ENCODE data around the gene ABCA4. TPM values are rescaled to one million over a fixed set of nuclear protein-coding genes. Genes with fewer than 3 reads are reported as not detected.

The ABCA4 gene
- total and polyA plus RNA-seq, 4 donors = 0.08 to 0.63 (median 0.21) TPM

DNA sequence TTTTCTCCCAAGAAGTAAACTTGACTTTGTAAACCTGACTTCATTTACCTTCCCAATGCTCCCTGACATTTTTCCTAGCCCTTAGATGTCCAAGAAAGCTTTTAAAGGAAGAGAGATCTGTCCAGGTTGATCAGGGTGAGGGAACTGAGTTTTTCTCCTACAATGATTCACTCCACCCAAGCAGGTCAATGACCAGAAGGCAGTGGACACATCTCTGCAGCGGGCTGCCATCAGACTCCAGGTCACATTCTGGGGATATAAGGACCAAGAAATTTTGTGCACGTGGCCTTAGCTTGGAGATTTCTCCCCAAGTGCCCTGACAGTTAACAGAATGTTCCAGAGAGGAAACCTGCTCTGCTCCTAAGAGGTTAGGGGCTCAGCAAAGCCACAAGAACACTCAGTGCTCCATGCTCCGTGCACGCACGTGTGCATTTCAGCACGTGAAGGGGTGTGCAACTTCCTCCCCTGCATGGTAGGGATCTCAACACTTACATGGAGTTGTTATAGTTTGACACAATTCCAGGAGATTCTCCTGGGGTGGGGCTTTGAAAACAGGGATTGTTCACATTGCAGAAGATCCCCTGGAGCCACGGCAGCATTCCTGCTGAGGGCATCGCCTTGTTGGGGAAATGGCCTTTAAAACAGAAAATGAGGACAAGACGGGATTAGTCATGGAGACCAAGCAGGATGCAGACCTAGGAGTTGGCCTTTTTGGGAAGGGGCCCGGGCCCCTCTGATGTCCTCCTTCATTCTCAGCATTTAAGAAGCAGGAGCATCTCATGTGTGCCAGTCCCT lies 9.8 kb downstream of the ABCA4 start:
- DNase-seq (no peak), ATAC-seq (ENCODE audit: low FRiP score) (no peak)
- H3K27me3 ChIP-seq (ENCODE audit: control insufficient read depth in 1 of 2, insufficient read depth in 2 of 2, low read length in 1 of 2) = no peaks in the 10 kb centered on the region
- intact Hi-C loops (cut with DNase I) = no loop called here
- H3K4me1 ChIP-seq (ENCODE audit: control insufficient read depth in 1 of 2, insufficient read depth in 2 of 2, low read length in 2 of 2) = no peaks in the 10 kb centered on the region
- no peaks in the 10 kb centered on the region for H3K36me3 ChIP-seq (ENCODE audit: control insufficient read depth in 1 of 2, insufficient read depth in 2 of 2, low read length in 1 of 2)
- WGBS, 2 donors = 91 to 94% methylated on average over 10 of the region's 10 CpGs
- no peaks in the 10 kb centered on the region for H3K9me3 ChIP-seq (ENCODE audit: control insufficient read depth, low read length)
- no peak overlapping the region for H3K27ac ChIP-seq (ENCODE audit: low read depth in 1 of 2, low read length in 2 of 2)
- no peak overlapping the region for H3K4me3 ChIP-seq (ENCODE audit: low read length in 2 of 2)

- H3K27me3 ChIP-seq (ENCODE audit: control insufficient read depth in 1 of 2, insufficient read depth in 2 of 2, low read length in 1 of 2) = no peaks in the 10 kb centered on the region
- no peaks in the 10 kb centered on the region for H3K36me3 ChIP-seq (ENCODE audit: control insufficient read depth in 1 of 2, insufficient read depth in 2 of 2, low read length in 1 of 2)
- H3K4me1 ChIP-seq (ENCODE audit: control insufficient read depth in 1 of 2, insufficient read depth in 2 of 2, low read length in 2 of 2) = no peaks in the 10 kb centered on the region
- ATAC-seq (ENCODE audit: low FRiP score) (no peak), DNase-seq (no peak)
- intact Hi-C loops (cut with DNase I) = no loop called here
- no peaks in the 10 kb centered on the region for H3K9me3 ChIP-seq (ENCODE audit: control insufficient read depth, low read length)
- WGBS, 2 donors = 90 to 93% methylated on average over 4 of the region's 4 CpGs
- H3K4me3 ChIP-seq (ENCODE audit: low read length in 2 of 2) = no peak overlapping the region
- H3K27ac ChIP-seq (ENCODE audit: low read depth in 1 of 2, low read length in 2 of 2) = no peak overlapping the region
Measured at GRCh38 chr1:94110021-94110761, 10.8 kb downstream of the ABCA4 start.

DNA sequence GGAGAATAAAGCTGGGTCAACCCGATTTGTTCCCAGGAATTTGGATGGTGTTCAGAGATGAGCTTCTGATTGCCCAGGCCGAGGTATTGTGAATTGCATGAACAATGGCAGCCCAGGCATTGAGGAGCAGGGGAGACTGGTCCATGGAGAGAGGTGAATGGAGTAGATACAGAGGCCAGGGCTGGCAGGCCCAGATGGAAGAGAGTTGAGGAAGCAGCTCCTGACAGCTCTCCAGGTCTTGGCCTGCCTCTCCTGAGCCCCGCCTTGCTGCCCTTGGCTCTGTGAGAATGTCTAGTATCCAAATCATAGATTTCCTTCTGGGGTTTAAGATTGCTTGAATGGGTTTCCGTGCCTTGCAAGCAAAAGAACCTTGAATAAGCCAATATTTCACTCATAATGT lies 11.5 kb downstream of the ABCA4 start:
- DNase-seq (no peak), ATAC-seq (ENCODE audit: low FRiP score) (no peak)
- Histone ChIP-seq H3K4me3 (ENCODE audit: low read length in 2 of 2) (no peak overlapping the region), H3K27me3 (ENCODE audit: control insufficient read depth in 1 of 2, insufficient read depth in 2 of 2, low read length in 1 of 2) (no peaks in the 10 kb centered on the region), H3K36me3 (ENCODE audit: control insufficient read depth in 1 of 2, insufficient read depth in 2 of 2, low read length in 1 of 2) (no peaks in the 10 kb centered on the region), H3K27ac (ENCODE audit: low read depth in 1 of 2, low read length in 2 of 2) (no peak overlapping the region), H3K4me1 (ENCODE audit: control insufficient read depth in 1 of 2, insufficient read depth in 2 of 2, low read length in 2 of 2) (no peaks in the 10 kb centered on the region), H3K9me3 (ENCODE audit: control insufficient read depth, low read length) (no peaks in the 10 kb centered on the region)
- intact Hi-C loops (cut with DNase I) = no loop called here
- WGBS, 2 donors = 83 to 92% methylated on average over 4 of the region's 4 CpGs

DNA sequence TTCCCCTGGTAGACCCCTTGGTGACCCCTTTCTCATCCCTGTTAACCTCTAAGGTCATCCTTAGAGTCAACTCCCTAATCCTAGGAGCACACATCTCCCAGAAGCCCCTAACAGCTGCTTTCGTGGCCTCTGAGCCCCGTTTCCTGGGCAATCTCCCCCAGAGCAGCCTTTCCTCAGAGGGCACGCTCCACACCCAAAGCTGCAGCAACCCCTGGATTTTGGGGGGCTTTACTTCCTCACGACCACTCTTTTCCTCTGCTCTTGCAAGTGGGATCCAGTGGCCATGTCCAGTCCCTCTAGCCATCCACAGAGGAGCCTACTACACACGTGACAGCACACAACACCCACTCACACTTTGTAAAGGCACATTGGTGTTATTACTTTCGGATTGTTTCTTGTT lies 13.8 kb downstream of the ABCA4 start:
- no peaks in the 10 kb centered on the region for H3K9me3 ChIP-seq (ENCODE audit: control insufficient read depth, low read length)
- no peaks in the 10 kb centered on the region for H3K36me3 ChIP-seq (ENCODE audit: control insufficient read depth in 1 of 2, insufficient read depth in 2 of 2, low read length in 1 of 2)
- WGBS, 2 donors = 92% methylated on average over 6 of the region's 6 CpGs
- intact Hi-C loops (cut with DNase I) = no loop called here
- no peak for ATAC-seq (ENCODE audit: low FRiP score)
- no peak for DNase-seq
- no peaks in the 10 kb centered on the region for H3K27me3 ChIP-seq (ENCODE audit: control insufficient read depth in 1 of 2, insufficient read depth in 2 of 2, low read length in 1 of 2)
- H3K4me1 ChIP-seq (ENCODE audit: control insufficient read depth in 1 of 2, insufficient read depth in 2 of 2, low read length in 2 of 2) = no peaks in the 10 kb centered on the region
- H3K27ac ChIP-seq (ENCODE audit: low read depth in 1 of 2, low read length in 2 of 2) = no peak overlapping the region
- no peak overlapping the region for H3K4me3 ChIP-seq (ENCODE audit: low read length in 2 of 2)

- Histone ChIP-seq H3K27ac (ENCODE audit: low read depth in 1 of 2, low read length in 2 of 2) (no peak overlapping the region), H3K36me3 (ENCODE audit: control insufficient read depth in 1 of 2, insufficient read depth in 2 of 2, low read length in 1 of 2) (no peaks in the 10 kb centered on the region), H3K27me3 (ENCODE audit: control insufficient read depth in 1 of 2, insufficient read depth in 2 of 2, low read length in 1 of 2) (no peaks in the 10 kb centered on the region), H3K9me3 (ENCODE audit: control insufficient read depth, low read length) (no peaks in the 10 kb centered on the region), H3K4me1 (ENCODE audit: control insufficient read depth in 1 of 2, insufficient read depth in 2 of 2, low read length in 2 of 2) (no peaks in the 10 kb centered on the region), H3K4me3 (ENCODE audit: low read length in 2 of 2) (no peak overlapping the region)
- DNase-seq (no peak), ATAC-seq (ENCODE audit: low FRiP score) (no peak)
- WGBS, 2 donors = 89 to 90% methylated on average over 8 of the region's 8 CpGs
- intact Hi-C loops (cut with DNase I) = no loop called here
Measured at GRCh38 chr1:94106716-94107115, 14.2 kb downstream of the ABCA4 start.

DNA sequence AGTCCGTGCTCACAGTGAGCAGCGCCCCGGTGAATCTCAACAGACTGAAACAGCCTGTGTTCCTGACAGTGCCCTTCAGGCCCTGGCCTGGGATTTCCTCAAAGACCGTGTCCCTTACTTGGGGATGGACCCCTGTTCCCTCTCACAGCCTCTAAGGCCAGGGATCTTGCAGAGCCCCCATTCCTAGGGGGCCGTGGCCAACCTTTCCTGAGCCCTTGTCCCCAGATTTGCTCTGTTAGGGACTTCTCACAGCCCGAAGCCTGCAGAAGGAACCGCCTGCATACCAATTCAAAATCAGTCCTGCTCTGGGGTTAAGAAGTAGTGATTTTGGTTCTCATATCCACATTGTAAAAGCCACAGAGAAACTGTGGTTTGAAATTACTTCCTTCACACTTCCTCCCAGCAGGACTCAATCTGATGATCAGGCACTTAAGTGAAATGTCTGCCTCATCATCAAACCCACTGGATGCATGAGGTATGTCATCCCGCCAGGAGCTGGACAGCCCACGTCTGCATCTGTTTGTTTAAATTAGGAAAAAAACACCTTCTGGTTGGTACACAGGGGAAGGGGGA lies 14.9 kb downstream of the ABCA4 start:
- no peak for ATAC-seq (ENCODE audit: low FRiP score)
- WGBS, 2 donors = 86 to 87% methylated on average over 9 of the region's 9 CpGs
- intact Hi-C loops (cut with DNase I) = no loop called here

GRCh38 chr1:94105581-94105952 lies 15.4 kb downstream of the ABCA4 start:
- intact Hi-C loops (cut with DNase I) = no loop called here
- no peak for ATAC-seq (ENCODE audit: low FRiP score)
- no peak overlapping the region for H3K27ac ChIP-seq (ENCODE audit: low read depth in 1 of 2, low read length in 2 of 2)
- 76 to 82% methylated on average over 7 of the region's 7 CpGs for WGBS, 2 donors
- H3K27me3 ChIP-seq (ENCODE audit: control insufficient read depth in 1 of 2, insufficient read depth in 2 of 2, low read length in 1 of 2) = no peaks in the 10 kb centered on the region
- no peak overlapping the region for H3K4me3 ChIP-seq (ENCODE audit: low read length in 2 of 2)
- H3K36me3 ChIP-seq (ENCODE audit: control insufficient read depth in 1 of 2, insufficient read depth in 2 of 2, low read length in 1 of 2) = no peaks in the 10 kb centered on the region
- H3K9me3 ChIP-seq (ENCODE audit: control insufficient read depth, low read length) = no peaks in the 10 kb centered on the region
- no peak for DNase-seq
- no peaks in the 10 kb centered on the region for H3K4me1 ChIP-seq (ENCODE audit: control insufficient read depth in 1 of 2, insufficient read depth in 2 of 2, low read length in 2 of 2)

More for the DNA sequence above, 14.9 kb downstream of the ABCA4 start:
- Histone ChIP-seq H3K4me1 (ENCODE audit: control insufficient read depth in 1 of 2, insufficient read depth in 2 of 2, low read length in 2 of 2) (no peaks in the 10 kb centered on the region), H3K27me3 (ENCODE audit: control insufficient read depth in 1 of 2, insufficient read depth in 2 of 2, low read length in 1 of 2) (no peaks in the 10 kb centered on the region), H3K27ac (ENCODE audit: low read depth in 1 of 2, low read length in 2 of 2) (no peak overlapping the region), H3K36me3 (ENCODE audit: control insufficient read depth in 1 of 2, insufficient read depth in 2 of 2, low read length in 1 of 2) (no peaks in the 10 kb centered on the region), H3K4me3 (ENCODE audit: low read length in 2 of 2) (no peak overlapping the region), H3K9me3 (ENCODE audit: control insufficient read depth, low read length) (no peaks in the 10 kb centered on the region)
- DNase-seq = no peak

DNA sequence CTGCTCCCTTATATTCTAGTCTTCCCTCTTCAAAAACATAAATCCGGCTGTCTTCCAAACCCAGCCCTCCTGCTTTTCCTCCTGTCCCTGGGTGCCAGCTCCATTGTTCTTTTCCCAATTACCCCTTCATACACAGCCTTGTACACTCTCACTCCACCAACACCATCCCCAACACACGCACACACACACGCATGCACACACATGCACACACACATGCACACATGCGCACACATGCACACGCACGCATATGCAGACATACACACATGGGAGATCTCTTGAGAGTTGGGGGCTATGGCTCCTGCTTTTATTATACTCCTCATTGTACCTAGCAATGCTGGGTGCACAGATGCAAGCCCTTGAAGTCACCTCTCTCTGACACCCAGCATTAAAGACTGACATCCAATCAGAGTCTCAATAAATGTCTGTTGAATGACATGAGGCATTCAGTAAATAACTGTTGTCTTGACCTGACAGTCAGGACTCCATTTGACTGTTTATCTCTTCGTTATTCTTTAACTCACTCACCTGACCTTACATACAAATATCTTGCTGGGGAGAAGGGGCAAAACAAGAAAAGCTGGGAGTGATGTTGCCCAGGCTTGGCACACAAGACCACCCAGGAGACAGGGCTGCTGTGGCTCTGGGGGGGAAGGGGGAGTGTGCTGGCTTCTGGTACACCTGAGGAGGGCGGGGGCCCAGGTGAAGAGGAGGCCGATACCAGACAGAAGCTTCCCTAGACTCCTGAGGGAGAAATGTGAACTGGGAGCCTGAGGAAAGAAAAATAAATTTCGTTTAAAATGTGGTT lies 16.0 kb downstream of the ABCA4 start:
- ATAC-seq (ENCODE audit: low FRiP score) = no peak
- 83 to 85% methylated on average over 10 of the region's 10 CpGs for WGBS, 2 donors
- no peaks in the 10 kb centered on the region for H3K4me1 ChIP-seq (ENCODE audit: control insufficient read depth in 1 of 2, insufficient read depth in 2 of 2, low read length in 2 of 2)

More for the DNA sequence above, 16.0 kb downstream of the ABCA4 start:
- Histone ChIP-seq H3K27ac (ENCODE audit: low read depth in 1 of 2, low read length in 2 of 2) (no peak overlapping the region), H3K4me3 (ENCODE audit: low read length in 2 of 2) (no peak overlapping the region), H3K36me3 (ENCODE audit: control insufficient read depth in 1 of 2, insufficient read depth in 2 of 2, low read length in 1 of 2) (no peaks in the 10 kb centered on the region), H3K9me3 (ENCODE audit: control insufficient read depth, low read length) (no peaks in the 10 kb centered on the region), H3K27me3 (ENCODE audit: control insufficient read depth in 1 of 2, insufficient read depth in 2 of 2, low read length in 1 of 2) (no peaks in the 10 kb centered on the region)
- intact Hi-C loops (cut with DNase I) = no loop called here
- no peak for DNase-seq

Measured in aorta (tissue), 5 donors.